OCI-LY7 (cell line): ENCODE measurements around the gene LCT. TPM values are rescaled to one million over a fixed set of nuclear protein-coding genes. Genes with fewer than 3 reads are reported as not detected.

Experiments used
- BruUV-seq: library from RNA; stranded (reverse); fragments of 400-500 nt; replicated peaks from 2 replicates; lab custom pipeline; 2021; lab: Mats Ljungman, UMichigan
- CTCF ChIA-PET: fragments of 300-600 bp; sonication (Branson Sonifier 250); formaldehyde crosslinking; loops from one replicate; lab custom pipeline; 2022; ENCODE audit warnings: antibody characterized with exemption; ENCODE audit not compliant: unreplicated experiment; lab: Charles Lee
- POLR2A ChIA-PET: fragments of 300-600 bp; sonication (Branson Sonifier 250); formaldehyde crosslinking; loops from one replicate; lab custom pipeline; 2022; ENCODE audit warnings: antibody characterized with exemption; lab: Charles Lee
- DNase-seq: peaks from one replicate; pipeline ENCODE4 v3.0.0-alpha.2; 2015; ENCODE audit warnings: low spot score
- H2AFZ ChIP-seq: fragments of 200-600 bp; sonication (generic), shearing (Covaris generic); 2 replicates; pipeline ENCODE4 v1.6.1; 2014; ENCODE audit warnings: mild to moderate bottlenecking, antibody characterized with exemption, low read length, moderate library complexity
- H3K27ac ChIP-seq: fragments of 200-600 bp; sonication (generic); 2 replicates; pipeline ENCODE4 v1.5.1; 2014; ENCODE audit warnings: mixed run types, low read depth, mild to moderate bottlenecking, moderate library complexity, low read length, inconsistent platforms; ENCODE audit not compliant: poor library complexity, severe bottlenecking
- H3K36me3 ChIP-seq: fragments of 200-600 bp; sonication (generic); 2 replicates; pipeline ENCODE4 v1.6.1; 2014; ENCODE audit warnings: mild to moderate bottlenecking, antibody characterized with exemption, low read length, moderate library complexity, mixed read lengths; ENCODE audit not compliant: insufficient read depth
- H3K4me1 ChIP-seq: fragments of 200-600 bp; sonication (generic); 2 replicates; pipeline ENCODE4 v1.5.1; 2014; ENCODE audit warnings: mild to moderate bottlenecking, low read length; ENCODE audit not compliant: insufficient read depth, poor library complexity, severe bottlenecking
- H3K4me2 ChIP-seq: fragments of 200-600 bp; sonication (generic); 2 replicates; pipeline ENCODE4 v1.6.1; 2014; ENCODE audit warnings: mild to moderate bottlenecking, low read length
- H3K4me3 ChIP-seq: fragments of 200-600 bp; sonication (generic); 2 replicates; pipeline ENCODE4 v1.5.1; 2014; ENCODE audit warnings: mild to moderate bottlenecking, low read depth, low read length; ENCODE audit not compliant: poor library complexity, severe bottlenecking
- H3K79me2 ChIP-seq: fragments of 200-600 bp; sonication (generic); 2 replicates; pipeline ENCODE4 v1.6.1; 2016; ENCODE audit warnings: low read depth, mild to moderate bottlenecking, low read length, moderate library complexity, mixed read lengths; ENCODE audit not compliant: insufficient read depth
- H3K9me2 ChIP-seq: fragments of 200-600 bp; sonication (generic); 2 replicates; pipeline ENCODE4 v1.6.1; 2016; ENCODE audit warnings: mild to moderate bottlenecking, low read length, mixed read lengths; ENCODE audit not compliant: insufficient read depth
- H3K9me3 ChIP-seq: fragments of 200-600 bp; sonication (generic); 2 replicates; pipeline ENCODE4 v1.6.1; 2014; ENCODE audit warnings: mild to moderate bottlenecking, mixed run types, low read length, mixed read lengths
- H4K20me1 ChIP-seq: fragments of 200-600 bp; sonication (generic); 2 replicates; pipeline ENCODE4 v1.6.1; 2014; ENCODE audit warnings: mild to moderate bottlenecking, antibody characterized with exemption, low read length, moderate library complexity, mixed read lengths; ENCODE audit not compliant: insufficient read depth
- EZH2phosphoT487 ChIP-seq: fragments of 200-600 bp; sonication (generic); IDR thresholded peaks from 2 replicates; pipeline ENCODE4 v1.6.1; 2018; ENCODE audit warnings: low read depth, borderline replicate concordance, mild to moderate bottlenecking, mixed run types, antibody characterized with exemption, low read length, moderate library complexity, mixed read lengths
- intact Hi-C: fragments of 100-400 bp; cut with micrococcal nuclease; formaldehyde crosslinking; loops from one replicate; pipeline ENCODE4 v1.10.0; 2022; ENCODE audit not compliant: unreplicated experiment
- total RNA-seq, 2 experiments: library from RNA; depleted of rRNA in 1 of 2; stranded (reverse); fragments of >200 nt in 1 of 2; shearing (Covaris generic) in 1 of 2; gene quantifications; 2 replicates each; pipeline ENCODE4 v1.2.3, GENCODE V29; 2014 to 2022
- TF ChIP-seq, protein P1 (sequence below): fragments of 200-600 bp; sonication (generic); conservative IDR thresholded peaks from 2 replicates; pipeline ENCODE4 v1.5.1; 2014; ENCODE audit warnings: mild to moderate bottlenecking, antibody characterized with exemption, low read length, moderate library complexity, mixed read lengths

LCT gene
- total RNA-seq, 2 experiments from 2014 or later: 0.15 to 0.54 TPM

DNA sequence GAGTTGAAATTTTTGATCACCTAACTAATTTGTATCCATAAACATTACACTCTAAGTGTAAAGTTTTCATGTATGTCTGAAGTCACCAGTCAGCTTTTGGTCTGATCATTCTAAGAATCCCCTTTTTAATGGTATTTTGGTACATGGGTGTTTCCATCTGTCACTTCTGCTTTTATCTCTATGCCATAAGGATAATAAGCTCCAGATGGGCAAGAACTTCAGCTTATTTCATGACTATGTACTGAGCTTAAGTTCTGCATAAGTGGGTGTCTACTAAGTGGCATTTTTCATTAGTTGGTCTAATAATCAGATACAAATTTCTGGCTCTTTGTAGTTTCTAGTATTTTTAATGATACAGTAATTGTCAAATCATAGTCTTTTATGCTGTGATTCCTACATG lies 75.0 kb downstream of the LCT start:
- CTCF ChIA-PET: no interaction called here
- Histone ChIP-seq H3K4me2 (no peak overlapping the region), H3K4me3 (no peak overlapping the region), H3K4me1 (no peaks in the 10 kb centered on the region), H4K20me1 (no peaks in the 10 kb centered on the region), H3K9me3 (peaks cover 5% of the 10 kb centered on the region; the same call in 1 of the 2 replicates), H3K27ac (no peak overlapping the region), H3K79me2 (no peaks in the 10 kb centered on the region), H2AFZ (no peak overlapping the region), H3K36me3 (peaks cover 98% of the 10 kb centered on the region), H3K9me2 (no peaks in the 10 kb centered on the region)
- no TSS peak for BruUV-seq
- intact Hi-C loops: no loop called here
- TF ChIP-seq, protein P1, sequence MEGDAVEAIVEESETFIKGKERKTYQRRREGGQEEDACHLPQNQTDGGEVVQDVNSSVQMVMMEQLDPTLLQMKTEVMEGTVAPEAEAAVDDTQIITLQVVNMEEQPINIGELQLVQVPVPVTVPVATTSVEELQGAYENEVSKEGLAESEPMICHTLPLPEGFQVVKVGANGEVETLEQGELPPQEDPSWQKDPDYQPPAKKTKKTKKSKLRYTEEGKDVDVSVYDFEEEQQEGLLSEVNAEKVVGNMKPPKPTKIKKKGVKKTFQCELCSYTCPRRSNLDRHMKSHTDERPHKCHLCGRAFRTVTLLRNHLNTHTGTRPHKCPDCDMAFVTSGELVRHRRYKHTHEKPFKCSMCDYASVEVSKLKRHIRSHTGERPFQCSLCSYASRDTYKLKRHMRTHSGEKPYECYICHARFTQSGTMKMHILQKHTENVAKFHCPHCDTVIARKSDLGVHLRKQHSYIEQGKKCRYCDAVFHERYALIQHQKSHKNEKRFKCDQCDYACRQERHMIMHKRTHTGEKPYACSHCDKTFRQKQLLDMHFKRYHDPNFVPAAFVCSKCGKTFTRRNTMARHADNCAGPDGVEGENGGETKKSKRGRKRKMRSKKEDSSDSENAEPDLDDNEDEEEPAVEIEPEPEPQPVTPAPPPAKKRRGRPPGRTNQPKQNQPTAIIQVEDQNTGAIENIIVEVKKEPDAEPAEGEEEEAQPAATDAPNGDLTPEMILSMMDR: no peak
- no peak for TF ChIP-seq EZH2phosphoT487
- POLR2A ChIA-PET: interaction anchor here (0.7 to 1.5 kb wide), 4 partner anchors 17 to 507 kb away, joined by 3 to 4 read pairs (median 4); no protein-coding TSS in a partner anchor
- no peak for DNase-seq

DNA sequence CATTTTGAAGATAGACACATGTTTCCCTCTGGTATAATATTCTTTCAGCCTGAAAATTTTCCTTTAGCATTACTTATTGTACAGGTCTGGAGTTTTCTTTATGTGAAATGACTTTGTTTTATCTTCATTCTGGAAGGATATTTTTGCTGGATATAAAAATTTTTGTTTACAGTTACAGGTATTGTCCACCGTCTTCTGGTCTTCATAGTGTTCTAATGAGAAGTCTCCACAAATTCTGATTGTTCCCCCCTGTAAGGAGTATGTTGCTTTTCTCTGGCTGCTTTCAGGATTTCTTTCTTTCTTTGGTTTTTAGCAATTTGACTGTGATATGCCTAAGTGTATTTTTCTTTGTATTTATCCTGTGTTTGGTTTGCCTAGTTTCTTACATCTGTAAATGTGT lies 80.3 kb downstream of the LCT start:
- TF ChIP-seq EZH2phosphoT487: no peak
- TF ChIP-seq, protein P1: no peak
- BruUV-seq: no TSS peak
- Histone ChIP-seq H3K36me3 (peaks cover 98% of the 10 kb centered on the region), H3K4me1 (no peaks in the 10 kb centered on the region), H3K9me2 (no peaks in the 10 kb centered on the region), H4K20me1 (no peaks in the 10 kb centered on the region), H3K79me2 (no peaks in the 10 kb centered on the region), H3K4me2 (no peak overlapping the region), H3K27ac (no peak overlapping the region), H2AFZ (no peak overlapping the region), H3K4me3 (no peak overlapping the region), H3K9me3 (peaks cover 30% of the 10 kb centered on the region)
- no peak for DNase-seq
- POLR2A ChIA-PET: interaction anchor here (0.6 to 1.8 kb wide), 5 partner anchors 10 to 1158 kb away, joined by 3 to 6 read pairs (median 6); no protein-coding TSS in a partner anchor
- CTCF ChIA-PET: no interaction called here
- intact Hi-C loops: no loop called here

DNA sequence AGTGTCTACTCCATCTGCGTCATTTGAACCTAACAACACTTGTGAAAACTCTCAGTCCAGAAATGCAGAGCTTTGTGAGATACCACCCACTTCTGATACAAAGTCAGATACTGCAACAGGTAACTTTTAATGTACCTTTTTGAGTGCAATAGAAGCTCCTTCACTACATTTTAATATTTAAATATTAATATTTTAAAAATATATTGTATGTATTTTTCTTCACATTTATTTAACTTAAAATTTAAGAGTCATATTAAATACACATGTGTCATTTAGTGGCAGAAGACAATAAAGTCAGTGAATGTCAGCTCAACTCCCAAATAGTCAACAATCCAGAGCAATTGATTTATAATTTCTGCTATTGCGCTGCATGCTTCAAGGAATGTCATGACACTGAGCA lies 81.4 kb downstream of the LCT start:
- Histone ChIP-seq H3K4me1 (no peaks in the 10 kb centered on the region), H3K36me3 (peaks cover 94% of the 10 kb centered on the region), H3K4me3 (no peak overlapping the region), H3K9me3 (peaks cover 30% of the 10 kb centered on the region), H3K27ac (no peak overlapping the region), H3K9me2 (no peaks in the 10 kb centered on the region), H3K4me2 (no peak overlapping the region), H2AFZ (no peak overlapping the region), H3K79me2 (no peaks in the 10 kb centered on the region), H4K20me1 (no peaks in the 10 kb centered on the region)
- intact Hi-C loops: no loop called here
- BruUV-seq: no TSS peak
- ChIA-PET POLR2A (interaction anchor here (0.6 to 1.8 kb wide), 5 partner anchors 9 to 601 kb away, joined by 3 to 14 read pairs (median 6); partner anchors contain the start of gene UBXN4), CTCF (interaction anchor here (0.5 kb wide), 1 partner anchor 760 kb away, joined by 3 read pairs; no protein-coding TSS in a partner anchor)
- no peak for DNase-seq
- TF ChIP-seq EZH2phosphoT487: no peak
- TF ChIP-seq, protein P1: no peak
